ENCODE results near the gene NTM.

The NTM gene

GRCh38 chr11:132106096-132106982 lies 735.9 kb downstream of the NTM start:
- DNase-seq = no peak

- DNase-seq = no peak
These were observed 740.9 kb downstream of the NTM start for GRCh38 chr11:132111316-132111715.

- DNase-seq = no peak
These were observed 741.4 kb downstream of the NTM start for GRCh38 chr11:132111838-132112237.

GRCh38 chr11:132112846-132113245 lies 742.4 kb downstream of the NTM start:
- DNase-seq = no peak

- no peak for DNase-seq
These were observed 743.8 kb downstream of the NTM start for GRCh38 chr11:132114185-132114584.

GRCh38 chr11:132114743-132115142 lies 744.3 kb downstream of the NTM start:
- no peak for DNase-seq

- no peak for DNase-seq
These were observed 745.0 kb downstream of the NTM start for GRCh38 chr11:132115454-132115853.

- DNase-seq = no peak
These were observed 746.1 kb downstream of the NTM start for GRCh38 chr11:132116516-132116915.

GRCh38 chr11:132118661-132119060 lies 748.2 kb downstream of the NTM start:
- no peak for DNase-seq

GRCh38 chr11:132119573-132119972 lies 749.2 kb downstream of the NTM start:
- no peak for DNase-seq

GRCh38 chr11:132122735-132123134 lies 752.3 kb downstream of the NTM start:
- no peak for DNase-seq

- no peak for DNase-seq
These were observed 753.0 kb downstream of the NTM start for GRCh38 chr11:132123449-132123848.

- no peak for DNase-seq
These were observed 753.7 kb downstream of the NTM start for GRCh38 chr11:132123854-132124835.

- no peak for DNase-seq
These were observed 755.8 kb downstream of the NTM start for GRCh38 chr11:132125988-132126871.

- no peak for DNase-seq
These were observed 756.8 kb downstream of the NTM start for GRCh38 chr11:132126973-132127899.

GRCh38 chr11:132127900-132128288 lies 757.5 kb downstream of the NTM start:
- DNase-seq = no peak

- DNase-seq = no peak
These were observed 760.6 kb downstream of the NTM start for GRCh38 chr11:132131047-132131446.

- DNase-seq = no peak
These were observed 761.5 kb downstream of the NTM start for GRCh38 chr11:132131961-132132360.

- no peak for DNase-seq
These were observed 763.9 kb downstream of the NTM start for GRCh38 chr11:132134322-132134721.

GRCh38 chr11:132137289-132137980 lies 767.0 kb downstream of the NTM start:
- DNase-seq = no peak

- DNase-seq = no peak
These were observed 767.5 kb downstream of the NTM start for GRCh38 chr11:132137981-132138313.

Measured in stimulated activated CD4-positive, alpha-beta T cell treated with anti-CD3 and anti-CD28 coated beads, Interleukin-4, amount 100 ng/mL, for 24 hours (primary cell).